Parathyroid adenoma (tissue), 2 donors: ENCODE results near the gene SLC9A8.
"Not testable (repeated sequence)": the region's sequence is repeated elsewhere in the genome, so short reads cannot be mapped to it uniquely, and the experiment has no call there.

ENCODE experiments used
- H2AFZ ChIP-seq: fragments of 300-600 bp; sonication (generic); one replicate; pipeline ENCODE4 v1.7.0; 2017; ENCODE audit warnings: antibody characterized with exemption, mild to moderate bottlenecking
- H3K27ac ChIP-seq: fragments of 300-600 bp; sonication (generic); one replicate; pipeline ENCODE4 v1.7.0; 2017
- H3K27me3 ChIP-seq: fragments of 300-600 bp; sonication (generic); one replicate; pipeline ENCODE4 v1.7.0; 2017; ENCODE audit warnings: low read length; ENCODE audit not compliant: control insufficient read depth, insufficient read depth
- H3K36me3 ChIP-seq: fragments of 300-600 bp; sonication (generic); one replicate; pipeline ENCODE4 v1.7.0; 2017; ENCODE audit warnings: low read length; ENCODE audit not compliant: control insufficient read depth, insufficient read depth
- H3K4me1 ChIP-seq: fragments of 300-600 bp; sonication (generic); one replicate; pipeline ENCODE4 v1.7.0; 2017; ENCODE audit warnings: control low read depth
- H3K4me2 ChIP-seq: fragments of 300-600 bp; sonication (generic); one replicate; pipeline ENCODE4 v1.7.0; 2017; ENCODE audit warnings: low read length
- H3K4me3 ChIP-seq: fragments of 300-600 bp; sonication (generic); one replicate; pipeline ENCODE4 v1.7.0; 2017; ENCODE audit warnings: low read depth, low read length
- H3K79me2 ChIP-seq: fragments of 300-600 bp; sonication (generic); one replicate; pipeline ENCODE4 v1.7.0; 2017; ENCODE audit warnings: control low read depth
- H3K9ac ChIP-seq: fragments of 300-600 bp; sonication (generic); one replicate; pipeline ENCODE4 v1.7.0; 2017; ENCODE audit warnings: mild to moderate bottlenecking
- H3K9me3 ChIP-seq: fragments of 300-600 bp; sonication (generic); one replicate; pipeline ENCODE4 v1.7.0; 2017; ENCODE audit warnings: low read length; ENCODE audit not compliant: control insufficient read depth
- CTCF ChIP-seq: fragments of 300-600 bp; sonication (generic); IDR thresholded peaks from one replicate; pipeline ENCODE4 v1.7.0; 2017; ENCODE audit warnings: antibody characterized with exemption, mild to moderate bottlenecking
- donor health status: primary hyperparathyroidism.

SLC9A8 gene

GRCh38 chr20:49766979-49767521 lies 45.6 kb upstream of the SLC9A8 start:
- no peaks in the 10 kb centered on the region for H3K9me3 ChIP-seq
- H3K36me3 ChIP-seq, result no peaks in the 10 kb centered on the region
- H2AFZ ChIP-seq, result no peak overlapping the region
- TF ChIP-seq CTCF, result no peak
- no peak overlapping the region for H3K27ac ChIP-seq
- no peak overlapping the region for H3K4me2 ChIP-seq
- no peaks in the 10 kb centered on the region for H3K27me3 ChIP-seq
- H3K4me3 ChIP-seq, result no peak overlapping the region
- H3K79me2 ChIP-seq, result no peaks in the 10 kb centered on the region
- no peak overlapping the region for H3K9ac ChIP-seq
- H3K4me1 ChIP-seq, result peaks cover 4% of the 10 kb centered on the region

GRCh38 chr20:49768204-49769047 lies 44.2 kb upstream of the SLC9A8 start:
- H3K27ac ChIP-seq, result peak overlapping the region; percentile 55
- peak overlapping the region; percentile 61 for H2AFZ ChIP-seq
- H3K9me3 ChIP-seq, result no peaks in the 10 kb centered on the region
- no peaks in the 10 kb centered on the region for H3K79me2 ChIP-seq
- H3K27me3 ChIP-seq, result no peaks in the 10 kb centered on the region
- no peak overlapping the region for H3K9ac ChIP-seq
- no peak for TF ChIP-seq CTCF
- no peak overlapping the region for H3K4me3 ChIP-seq
- no peaks in the 10 kb centered on the region for H3K36me3 ChIP-seq
- peaks cover 4% of the 10 kb centered on the region for H3K4me1 ChIP-seq
- H3K4me2 ChIP-seq, result no peak overlapping the region

- H3K79me2 ChIP-seq, result no peaks in the 10 kb centered on the region
- H3K27me3 ChIP-seq, result no peaks in the 10 kb centered on the region
- no peaks in the 10 kb centered on the region for H3K9me3 ChIP-seq
- H3K4me3 ChIP-seq, result no peak overlapping the region
- TF ChIP-seq CTCF, result no peak
- no peak overlapping the region for H3K4me2 ChIP-seq
- H3K36me3 ChIP-seq, result no peaks in the 10 kb centered on the region
- no peak overlapping the region for H2AFZ ChIP-seq
- peak overlapping the region; percentile 55 for H3K27ac ChIP-seq
- H3K4me1 ChIP-seq, result peaks cover 4% of the 10 kb centered on the region
- H3K9ac ChIP-seq, result no peak overlapping the region
Observed at GRCh38 chr20:49769048-49769581, 43.5 kb upstream of the SLC9A8 start.

- H3K36me3 ChIP-seq, result no peaks in the 10 kb centered on the region
- H2AFZ ChIP-seq, result no peak overlapping the region
- H3K4me2 ChIP-seq, result no peak overlapping the region
- no peak overlapping the region for H3K9ac ChIP-seq
- peaks cover 4% of the 10 kb centered on the region for H3K4me1 ChIP-seq
- H3K79me2 ChIP-seq, result no peaks in the 10 kb centered on the region
- H3K27me3 ChIP-seq, result no peaks in the 10 kb centered on the region
- no peaks in the 10 kb centered on the region for H3K9me3 ChIP-seq
- no peak overlapping the region for H3K27ac ChIP-seq
- H3K4me3 ChIP-seq, result no peak overlapping the region
- TF ChIP-seq CTCF, result no peak
Observed at GRCh38 chr20:49770634-49771033, 42.0 kb upstream of the SLC9A8 start.

- H3K4me1 ChIP-seq, H2AFZ ChIP-seq, H3K4me2 ChIP-seq, H3K9me3 ChIP-seq, H3K27ac ChIP-seq, H3K9ac ChIP-seq, H3K36me3 ChIP-seq, H3K4me3 ChIP-seq, H3K27me3 ChIP-seq, H3K79me2 ChIP-seq: not testable (repeated sequence)
Observed at GRCh38 chr20:49774213-49774612, 38.4 kb upstream of the SLC9A8 start.
